Esophagus (tissue), 2 donors: Measurements from ENCODE around the gene FBXL13. TPM values are rescaled to one million over a fixed set of nuclear protein-coding genes. Genes with fewer than 3 reads are reported as not detected.
"Not testable (repeated sequence)": the region's sequence is repeated elsewhere in the genome, so short reads cannot be mapped to it uniquely, and the experiment has no call there.

Source experiments
- H3K27ac ChIP-seq, 2 donors: one replicate each; pipeline ENCODE4 v1.5.1; 2013; ENCODE audit warnings: low read depth in 2 of 2, mild to moderate bottlenecking in 2 of 2, inconsistent platforms in 1 of 2, low read length in 1 of 2, moderate library complexity in 1 of 2
- H3K27me3 ChIP-seq, 2 donors: one replicate each; pipeline ENCODE4 v1.6.1; 2013; ENCODE audit warnings: low read length in 2 of 2, control low read depth in 1 of 2, mild to moderate bottlenecking in 1 of 2; ENCODE audit not compliant: insufficient read depth in 2 of 2, control insufficient read depth in 1 of 2
- H3K36me3 ChIP-seq, 2 donors: one replicate each; pipeline ENCODE4 v1.6.1; 2013; ENCODE audit warnings: low read length in 1 of 2; ENCODE audit not compliant: control insufficient read depth in 2 of 2, insufficient read depth in 2 of 2
- H3K4me1 ChIP-seq, 2 donors: one replicate each; pipeline ENCODE4 v1.6.1; 2013; ENCODE audit warnings: low read length in 1 of 2; ENCODE audit not compliant: control insufficient read depth in 2 of 2, insufficient read depth in 2 of 2
- H3K4me3 ChIP-seq, 2 donors: one replicate each; pipeline ENCODE4 v1.5.1; 2013; ENCODE audit warnings: low read length in 2 of 2, mild to moderate bottlenecking in 2 of 2, low read depth in 1 of 2, moderate library complexity in 1 of 2
- H3K9me3 ChIP-seq, 2 donors: one replicate each; pipeline ENCODE4 v1.6.1; 2013; ENCODE audit warnings: mild to moderate bottlenecking in 2 of 2, low read depth in 1 of 2, low read length in 1 of 2, moderate library complexity in 1 of 2; ENCODE audit not compliant: control insufficient read depth in 2 of 2, insufficient read depth in 1 of 2
- WGBS, 2 donors: extraction: QIAGEN DNeasy Blood & Tissue Kit; methylation state at CpG; one replicate each; pipeline ENCODE4 v1.1.7; 2013; 5-methylcytosine and 5-hydroxymethylcytosine counted together
- polyA plus RNA-seq, 2 donors: library from polyadenylated mRNA; stranded (reverse); fragments of 200-250 nt; gene quantifications; one replicate each; pipeline ENCODE4 v1.2.3, GENCODE V29; 2013
- donor health status: healthy with polysubstance abuse.
- donor health status: Bipolar disorder and iron deficiency.

FBXL13 gene
- polyA plus RNA-seq, 2 donors = 0.08 TPM; not detected in 1

DNA sequence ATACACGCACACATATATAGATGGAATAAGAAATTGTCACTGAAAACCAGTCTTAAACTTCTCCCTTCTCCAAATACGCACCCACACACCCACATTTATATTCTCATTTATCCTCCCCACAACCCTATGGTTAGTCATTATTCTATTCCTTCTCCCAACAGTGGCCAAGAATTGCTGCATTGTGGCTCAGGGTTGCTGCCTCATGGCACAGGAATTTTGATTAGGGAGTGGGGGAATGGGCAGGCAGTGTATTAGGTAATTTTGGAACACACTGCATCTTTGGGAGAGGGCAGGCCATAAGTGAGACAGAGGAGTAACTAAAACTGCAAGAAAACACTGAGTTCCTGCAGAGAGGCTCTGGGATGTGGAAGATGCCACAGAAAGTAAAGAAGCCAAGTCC, 38.6 kb upstream of the FBXL13 start:
- H3K27ac ChIP-seq = no peak overlapping the region
- H3K27me3 ChIP-seq = no peaks in the 10 kb centered on the region
- no peak overlapping the region for H3K4me3 ChIP-seq
- WGBS, 2 donors = 91 to 94% methylated on average over 2 of the region's 2 CpGs
- H3K36me3 ChIP-seq = no peaks in the 10 kb centered on the region
- no peaks in the 10 kb centered on the region for H3K4me1 ChIP-seq
- no peaks in the 10 kb centered on the region for H3K9me3 ChIP-seq

DNA sequence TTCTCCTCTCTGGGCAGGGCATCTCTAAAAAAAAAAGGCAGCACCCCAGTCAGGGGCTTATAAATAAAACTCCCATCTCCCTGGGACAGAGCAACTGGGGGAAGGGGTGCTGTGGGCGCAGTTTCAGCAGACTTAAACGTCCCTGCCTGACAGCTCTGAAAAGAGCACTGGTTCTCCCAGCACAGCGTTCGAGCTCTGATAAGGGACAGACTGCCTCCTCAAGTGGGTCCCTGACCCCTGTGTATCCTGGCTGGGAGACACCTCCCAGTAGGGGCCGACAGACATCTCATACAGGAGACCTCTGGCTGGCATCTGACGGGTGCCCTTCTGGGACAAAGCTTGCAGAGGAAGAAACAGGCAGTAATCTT, 32.1 kb upstream of the FBXL13 start:
- H3K27ac ChIP-seq, H3K36me3 ChIP-seq, H3K4me3 ChIP-seq, H3K4me1 ChIP-seq, H3K27me3 ChIP-seq, H3K9me3 ChIP-seq: not testable (repeated sequence)
- 64 to 71% methylated on average over 6 of the region's 6 CpGs for WGBS, 2 donors

- 72 to 75% methylated on average over 12 of the region's 12 CpGs for WGBS, 2 donors
These were observed 31.6 kb upstream of the FBXL13 start for GRCh38 chr7:103106005-103106702.

DNA sequence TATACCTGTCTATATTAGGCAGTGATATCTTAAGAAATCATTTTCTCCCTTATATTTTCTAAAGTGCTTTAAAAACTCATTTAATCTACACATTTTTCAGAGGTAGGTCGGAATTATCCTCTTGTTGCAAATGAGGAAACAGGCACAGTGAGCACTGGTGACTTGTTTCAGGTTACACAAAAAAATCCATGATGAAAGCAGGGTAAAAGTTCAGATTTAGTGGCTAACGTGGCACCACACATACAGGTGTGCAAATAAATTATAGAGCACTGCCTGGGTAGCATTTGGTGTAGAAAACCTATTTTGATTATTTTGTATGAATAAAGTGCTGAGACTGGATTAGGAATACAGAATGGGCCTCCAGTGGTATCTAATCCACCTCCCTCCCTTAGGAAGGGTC, 26.9 kb upstream of the FBXL13 start:
- Histone ChIP-seq H3K36me3 (no peaks in the 10 kb centered on the region), H3K27me3 (no peaks in the 10 kb centered on the region), H3K27ac (no peak overlapping the region), H3K4me1 (no peaks in the 10 kb centered on the region), H3K9me3 (no peaks in the 10 kb centered on the region), H3K4me3 (no peak overlapping the region)
- WGBS, 2 donors = 41 to 54% methylated on average over 2 of the region's 2 CpGs

More at GRCh38 chr7:103106005-103106702, 31.6 kb upstream of the FBXL13 start:
- no peaks in the 10 kb centered on the region for H3K27me3 ChIP-seq
- no peaks in the 10 kb centered on the region for H3K36me3 ChIP-seq
- H3K27ac ChIP-seq = no peak overlapping the region
- no peak overlapping the region for H3K4me3 ChIP-seq
- H3K9me3 ChIP-seq = no peaks in the 10 kb centered on the region
- no peaks in the 10 kb centered on the region for H3K4me1 ChIP-seq

GRCh38 chr7:103100348-103100747, 25.8 kb upstream of the FBXL13 start:
- Histone ChIP-seq H3K27ac (no peak overlapping the region), H3K36me3 (no peaks in the 10 kb centered on the region), H3K4me1 (no peaks in the 10 kb centered on the region), H3K4me3 (no peak overlapping the region), H3K9me3 (no peaks in the 10 kb centered on the region), H3K27me3 (no peaks in the 10 kb centered on the region)
- WGBS, 2 donors = 63 to 64% methylated on average over 3 of the region's 3 CpGs

DNA sequence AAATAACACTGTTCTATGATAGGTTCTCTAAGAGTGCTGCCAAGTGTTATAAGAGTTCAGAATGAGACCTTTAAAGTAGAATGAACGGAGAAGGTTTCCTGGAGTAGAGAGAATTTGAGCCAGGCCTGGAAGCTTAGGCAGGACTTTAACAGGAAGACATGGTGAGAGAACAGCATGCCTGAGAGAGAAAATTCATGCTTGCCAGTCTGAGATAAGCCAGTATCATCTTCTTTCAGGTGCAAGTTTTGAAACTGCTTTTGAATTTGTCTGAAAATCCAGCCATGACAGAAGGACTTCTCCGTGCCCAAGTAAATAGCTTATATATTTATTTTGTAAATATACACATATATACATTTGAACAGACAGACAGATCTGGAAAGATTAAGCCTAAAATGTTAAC, 22.4 kb upstream of the FBXL13 start:
- no peaks in the 10 kb centered on the region for H3K9me3 ChIP-seq
- H3K36me3 ChIP-seq = peaks cover 0 to 3% of the 10 kb centered on the region in 2 donors
- H3K4me3 ChIP-seq = no peak overlapping the region
- WGBS, 2 donors = 87 to 95% methylated on average over 2 of the region's 2 CpGs
- no peak overlapping the region for H3K27ac ChIP-seq
- no peaks in the 10 kb centered on the region for H3K27me3 ChIP-seq
- H3K4me1 ChIP-seq = no peaks in the 10 kb centered on the region

- 91 to 97% methylated on average over 2 of the region's 2 CpGs for WGBS, 2 donors
- H3K9me3 ChIP-seq, H3K36me3 ChIP-seq, H3K27ac ChIP-seq, H3K27me3 ChIP-seq, H3K4me3 ChIP-seq, H3K4me1 ChIP-seq: not testable (repeated sequence)
These were observed 21.0 kb upstream of the FBXL13 start for GRCh38 chr7:103095558-103095957.

- H3K27me3 ChIP-seq = no peaks in the 10 kb centered on the region
- H3K36me3 ChIP-seq = peaks cover 0 to 5% of the 10 kb centered on the region in 2 donors
- no peak overlapping the region for H3K27ac ChIP-seq
- no peak overlapping the region for H3K4me3 ChIP-seq
- WGBS, 2 donors = 43 to 49% methylated on average over 3 of the region's 3 CpGs
- H3K4me1 ChIP-seq = no peaks in the 10 kb centered on the region
- no peaks in the 10 kb centered on the region for H3K9me3 ChIP-seq
These were observed 19.5 kb upstream of the FBXL13 start for GRCh38 chr7:103094102-103094501.

GRCh38 chr7:103093429-103093828, 18.8 kb upstream of the FBXL13 start:
- H3K36me3 ChIP-seq = peaks cover 0 to 5% of the 10 kb centered on the region in 2 donors

GRCh38 chr7:103092321-103092720, 17.7 kb upstream of the FBXL13 start:
- H3K36me3 ChIP-seq, H3K9me3 ChIP-seq, H3K27me3 ChIP-seq, H3K4me1 ChIP-seq, H3K27ac ChIP-seq, H3K4me3 ChIP-seq: not testable (repeated sequence)
- 64 to 92% methylated on average over 3 to 4 of the region's 4 CpGs for WGBS, 2 donors

More at GRCh38 chr7:103093429-103093828, 18.8 kb upstream of the FBXL13 start:
- Histone ChIP-seq H3K4me3 (no peak overlapping the region), H3K4me1 (no peaks in the 10 kb centered on the region), H3K27me3 (no peaks in the 10 kb centered on the region), H3K9me3 (no peaks in the 10 kb centered on the region), H3K27ac (no peak overlapping the region)
- WGBS, 2 donors = 36 to 42% methylated on average over 1 of the region's 1 CpG
